DMS153 treated with DMSO at 0.1 percent for 48 hours (cell line): ENCODE results near the gene ABCB10.
"Not testable (repeated sequence)": the region's sequence is repeated elsewhere in the genome, so short reads cannot be mapped to it uniquely, and the experiment has no call there.

Experiments
- DNase-seq: peaks from one replicate; lab custom pipeline; 2025; ENCODE audit not compliant: unreplicated experiment; lab: John Stamatoyannopoulos, UW

ABCB10 gene

GRCh38 chr1:229539863-229540506 is 18.5 kb downstream of the ABCB10 start:
- DNase-seq = no peak

GRCh38 chr1:229538945-229539344 is 19.6 kb downstream of the ABCB10 start:
- DNase-seq = no peak

GRCh38 chr1:229537894-229538293 is 20.6 kb downstream of the ABCB10 start:
- no peak for DNase-seq

- no peak for DNase-seq
Measured at GRCh38 chr1:229536982-229537381, 21.5 kb downstream of the ABCB10 start.

DNA sequence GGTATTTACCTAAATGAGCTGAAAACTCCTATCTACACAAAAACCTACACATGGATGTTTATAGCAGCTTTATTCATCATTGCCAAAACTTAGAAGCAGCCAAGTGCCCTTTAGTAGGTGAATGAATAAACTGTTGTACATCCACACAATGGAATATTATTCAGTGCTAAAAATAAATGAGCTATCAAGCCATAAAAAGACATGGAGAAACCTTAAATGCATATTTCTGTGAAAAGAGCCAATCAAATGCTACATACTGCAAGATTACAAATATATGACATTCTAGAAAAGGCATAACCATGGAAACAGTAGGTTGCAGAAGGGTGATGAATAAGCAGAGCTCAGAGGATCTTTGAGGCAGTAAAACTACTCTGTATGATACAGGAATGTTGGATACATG is 23.3 kb downstream of the ABCB10 start:
- no peak for DNase-seq

- no peak for DNase-seq
Measured at GRCh38 chr1:229531326-229531725, 27.2 kb downstream of the ABCB10 start.

- no peak for DNase-seq
Measured at GRCh38 chr1:229529639-229530038, 28.9 kb downstream of the ABCB10 start.

- DNase-seq = no peak
Measured at GRCh38 chr1:229526695-229527094, 31.8 kb downstream of the ABCB10 start.

GRCh38 chr1:229523052-229523451 is 35.5 kb downstream of the ABCB10 start:
- no peak for DNase-seq

GRCh38 chr1:229514578-229515275 is 43.8 kb downstream of the ABCB10 start:
- DNase-seq = peak; percentile 62

- not testable (repeated sequence) for DNase-seq
Measured at GRCh38 chr1:229511625-229512024, 46.9 kb downstream of the ABCB10 start.

DNA sequence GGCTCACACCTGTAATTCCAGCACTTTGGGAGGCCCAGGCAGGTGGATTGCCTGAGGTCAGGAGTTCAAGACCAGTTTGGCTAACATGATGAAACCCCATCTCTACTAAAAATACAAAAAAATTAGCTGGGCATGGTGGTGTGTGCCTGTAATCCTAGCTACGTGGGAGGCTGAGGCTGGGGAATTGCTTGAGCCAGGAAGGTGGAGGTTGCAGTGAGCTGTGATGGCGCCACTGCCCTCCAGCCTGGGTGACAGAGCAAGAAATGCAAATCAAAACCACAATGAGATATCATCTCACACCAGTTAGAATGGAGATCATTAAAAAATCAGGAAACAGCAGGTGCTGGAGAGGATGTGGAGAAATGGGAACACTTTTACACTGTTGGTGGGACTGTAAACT is 47.3 kb downstream of the ABCB10 start:
- DNase-seq = not testable (repeated sequence)

- peak; percentile 20 for DNase-seq
Measured at GRCh38 chr1:229509576-229509975, 48.9 kb downstream of the ABCB10 start.

DNA sequence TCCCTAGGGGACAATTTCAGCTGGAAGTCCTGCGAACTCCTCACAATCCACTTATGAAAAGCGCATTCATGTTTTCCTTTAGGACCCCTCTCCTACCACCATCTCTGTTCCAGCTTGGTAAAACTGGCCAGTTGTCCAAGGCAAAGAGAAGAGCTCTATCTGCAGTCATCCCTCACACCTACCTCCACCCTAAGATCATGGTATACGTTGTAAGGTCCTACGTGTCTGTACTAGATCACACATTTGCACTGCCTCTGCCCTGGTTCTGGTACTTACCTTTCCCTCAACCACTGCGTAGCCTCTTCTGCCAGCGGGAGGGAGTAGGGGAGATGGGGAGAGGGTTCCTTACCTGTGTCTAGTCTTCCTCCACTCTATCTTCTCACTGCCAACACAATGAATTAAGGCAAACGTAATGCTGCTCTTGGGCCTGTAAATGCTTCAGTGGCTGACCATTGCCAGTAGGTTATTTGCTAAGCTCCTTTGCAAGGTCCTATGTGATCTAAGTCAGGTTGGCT is 49.6 kb downstream of the ABCB10 start:
- no peak for DNase-seq

DNA sequence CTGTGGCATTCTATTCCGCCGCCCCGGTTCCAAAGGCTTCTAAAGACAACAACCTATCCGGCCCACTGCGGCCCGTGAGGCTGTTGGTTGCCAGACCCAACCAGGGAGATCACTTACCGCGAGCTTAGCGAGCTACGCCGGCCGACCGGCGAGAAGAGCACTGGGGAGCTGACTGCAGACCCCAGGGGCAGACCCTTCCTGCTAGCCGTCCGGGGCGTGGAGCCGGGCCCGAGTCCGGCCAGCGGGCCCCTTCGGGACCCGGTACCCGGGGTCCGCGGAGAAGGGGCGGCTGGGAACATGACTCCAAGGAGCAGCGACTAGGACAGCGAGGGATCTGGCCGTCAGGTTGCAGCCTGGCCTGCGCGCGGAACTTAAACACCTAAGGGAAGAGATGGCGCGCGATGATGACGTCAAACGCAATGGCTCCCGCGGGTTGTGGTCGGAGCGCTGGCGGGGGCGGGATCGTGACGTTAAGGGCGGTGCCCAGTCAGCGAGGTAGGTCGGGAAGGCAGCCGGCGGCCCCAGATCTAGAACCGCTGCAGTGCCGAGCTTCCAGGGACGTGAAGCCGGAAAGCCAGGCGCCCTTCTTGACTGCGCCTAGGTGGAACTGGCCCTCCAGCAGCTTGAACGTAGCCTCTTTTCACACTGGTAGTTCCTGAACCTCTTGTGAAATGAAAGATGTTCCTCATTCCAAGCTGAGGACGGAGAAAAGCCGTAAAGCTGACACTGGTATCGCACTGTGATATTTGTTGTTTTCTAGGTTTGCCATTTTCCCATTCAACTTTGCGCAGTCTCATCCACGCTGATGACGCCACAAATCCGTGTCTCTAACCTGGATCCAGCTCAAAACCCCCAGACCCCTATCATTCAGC is 50.3 kb downstream of the ABCB10 start, which contains the start of gene NUP133:
Gene NUP133, minus strand, starts transcription at position 391 of the 872 bp plus-strand sequence. Its CDS starts 92 bp downstream, at position 299.
- DNase-seq = peak; percentile 98

DNA sequence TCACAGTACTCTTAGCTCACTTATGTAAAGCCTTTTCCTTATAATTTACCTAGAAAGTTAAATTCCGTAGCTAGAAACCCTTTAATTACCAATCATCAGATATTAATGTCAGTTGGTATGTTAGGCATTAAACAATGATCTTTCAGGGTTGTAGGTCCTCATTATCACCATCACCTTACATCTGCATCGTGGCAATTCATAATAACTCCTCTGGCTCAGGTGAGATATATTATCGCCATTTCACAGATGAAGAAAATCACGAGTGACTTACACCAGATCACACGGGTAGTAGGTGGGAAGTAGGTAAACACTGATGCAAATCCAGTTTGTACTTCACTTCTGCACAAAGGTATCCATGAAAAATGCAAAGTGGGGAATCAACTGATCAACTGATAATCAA is 51.0 kb downstream of the ABCB10 start:
- DNase-seq = no peak

DNA sequence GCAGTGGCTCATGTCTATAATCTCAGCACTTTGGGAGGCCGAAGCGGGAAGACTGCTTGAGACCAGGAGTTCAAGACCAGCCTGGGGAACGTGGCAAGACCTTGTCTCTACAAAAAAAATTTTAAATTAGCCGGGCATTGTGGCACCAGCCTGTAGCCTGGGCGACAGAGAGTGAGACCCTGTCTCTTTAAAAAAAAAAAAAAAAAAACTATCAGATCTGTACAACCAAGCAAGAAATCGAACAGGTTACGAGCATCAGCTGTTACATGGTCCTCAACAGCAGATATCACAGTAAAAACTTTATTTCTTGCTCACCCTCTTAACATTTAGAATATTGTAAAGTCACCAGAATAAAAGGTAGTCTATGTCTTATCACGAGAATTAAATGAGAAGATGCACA is 51.9 kb downstream of the ABCB10 start:
- no peak for DNase-seq

DNA sequence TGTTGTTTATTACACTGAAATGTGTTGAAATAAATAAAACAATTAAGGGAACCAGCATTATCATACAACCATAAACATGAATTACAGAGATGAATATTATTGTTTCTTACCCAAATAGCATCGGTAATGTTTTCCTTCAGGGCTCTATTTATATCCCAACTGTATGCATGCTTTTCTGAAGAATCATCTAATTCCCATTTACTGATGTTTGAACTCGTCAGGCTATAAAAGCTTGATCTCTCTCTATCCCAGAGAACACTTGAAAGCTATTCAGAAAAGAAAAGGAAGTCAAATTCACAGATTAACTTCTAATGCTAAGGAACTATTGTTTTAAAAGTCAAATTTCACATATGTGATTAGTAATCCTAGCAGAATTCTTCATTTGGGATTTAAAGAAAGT is 62.7 kb downstream of the ABCB10 start:
- DNase-seq = no peak

GRCh38 chr1:229487181-229487580 is 71.3 kb downstream of the ABCB10 start:
- no peak for DNase-seq

DNA sequence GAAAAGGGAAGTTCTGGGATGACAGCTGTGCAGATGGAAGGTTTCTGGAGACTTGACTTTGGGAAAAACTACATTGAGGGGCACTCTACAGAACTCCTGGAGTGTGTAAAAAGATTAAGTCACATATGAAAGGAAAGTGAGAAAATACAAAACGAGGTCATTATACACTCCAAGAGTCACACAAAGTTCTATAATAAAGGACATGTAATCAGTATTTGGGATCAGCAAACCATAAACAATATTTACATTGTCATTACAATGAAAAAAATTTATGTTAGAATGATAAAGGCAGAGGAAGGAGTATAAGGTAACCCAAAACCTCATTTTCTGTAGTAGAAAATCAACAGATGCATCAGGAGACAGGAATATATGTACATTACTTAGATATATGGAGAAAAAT is 73.2 kb downstream of the ABCB10 start:
- no peak for DNase-seq

DNA sequence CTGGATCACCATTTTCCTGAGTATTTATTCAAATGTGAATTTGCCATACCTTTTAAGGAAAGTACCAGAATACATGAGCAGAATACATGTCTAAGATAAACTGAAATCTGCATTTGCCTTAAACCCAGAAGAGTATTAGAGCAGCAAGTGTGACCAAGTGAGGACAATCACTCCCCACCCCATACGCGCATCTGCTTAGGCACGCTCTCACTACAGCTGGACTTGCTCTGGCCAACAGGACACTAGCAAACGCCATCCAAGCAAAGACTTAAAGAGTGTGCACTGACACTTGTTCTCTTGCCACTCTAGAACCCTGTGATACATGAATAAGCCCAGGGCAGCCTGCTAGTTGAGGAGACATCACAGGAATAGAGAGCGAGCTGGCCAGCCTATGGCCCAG is 76.0 kb downstream of the ABCB10 start:
- DNase-seq = no peak
